Vagina (tissue), 2 donors: Measurements from ENCODE around the gene FBXW5. TPM values are rescaled to one million over a fixed set of nuclear protein-coding genes. Genes with fewer than 3 reads are reported as not detected.

ENCODE experiments used
- DNase-seq, 2 donors: peaks; one replicate each; pipeline ENCODE4 v3.0.0-alpha.2; 2017; ENCODE audit errors: extremely low spot score in 2 of 2
- H3K27ac ChIP-seq: fragments of 200-600 bp; sonication (generic); one replicate; pipeline ENCODE4 v1.5.1; 2019
- H3K27me3 ChIP-seq: fragments of 200-600 bp; sonication (generic); one replicate; pipeline ENCODE4 v1.5.1; 2019
- H3K36me3 ChIP-seq, 2 donors: fragments of 200-600 bp; sonication (generic); one replicate each; pipeline ENCODE4 v1.5.1; 2017 to 2019
- H3K4me1 ChIP-seq: fragments of 200-600 bp; sonication (generic); one replicate; pipeline ENCODE4 v1.5.1; 2019
- H3K4me3 ChIP-seq, 2 donors: fragments of 200-600 bp; sonication (generic); 1 replicate in 1 of 2; 2 replicates in 1 of 2; pipeline ENCODE4 v1.5.1; 2016 to 2019
- H3K9me3 ChIP-seq: fragments of 200-600 bp; sonication (generic); one replicate; pipeline ENCODE4 v1.5.1; 2019
- CTCF ChIP-seq, 3 experiments: fragments of 450-650 bp in 2 of 3; fragments of 200-600 bp in 1 of 3; sonication (generic) in 1 of 3; IDR thresholded peaks; one replicate each; pipeline ENCODE4 v1.5.1; 2017 to 2019; ENCODE audit warnings: antibody characterized with exemption in 3 of 3, mild to moderate bottlenecking in 2 of 3, moderate library complexity in 2 of 3
- POLR2A ChIP-seq, 2 donors: fragments of 450-650 bp; IDR thresholded peaks; one replicate each; pipeline ENCODE4 v1.6.1; 2017; ENCODE audit warnings: antibody characterized with exemption in 2 of 2, mild to moderate bottlenecking in 2 of 2, moderate library complexity in 2 of 2
- POLR2AphosphoS5 ChIP-seq, 2 donors: sonication (generic); formaldehyde crosslinking; IDR thresholded peaks; one replicate each; pipeline ENCODE4 v1.9.0; 2017; ENCODE audit warnings: antibody characterized with exemption in 2 of 2, mild to moderate bottlenecking in 2 of 2, low read depth in 1 of 2; ENCODE audit not compliant: insufficient read depth in 1 of 2
- intact Hi-C: fragments of 100-400 bp; cut with DNase I; formaldehyde crosslinking; loops from one replicate; pipeline ENCODE4 v1.15.1; 2023
- total RNA-seq: library from RNA; depleted of rRNA; stranded (reverse); fragments of >200 nt; gene quantifications from one replicate; pipeline ENCODE4 v1.2.3, GENCODE V29; 2016

The FBXW5 gene
- total RNA-seq, 1 donor from 2014 or later, result 125 TPM

DNA sequence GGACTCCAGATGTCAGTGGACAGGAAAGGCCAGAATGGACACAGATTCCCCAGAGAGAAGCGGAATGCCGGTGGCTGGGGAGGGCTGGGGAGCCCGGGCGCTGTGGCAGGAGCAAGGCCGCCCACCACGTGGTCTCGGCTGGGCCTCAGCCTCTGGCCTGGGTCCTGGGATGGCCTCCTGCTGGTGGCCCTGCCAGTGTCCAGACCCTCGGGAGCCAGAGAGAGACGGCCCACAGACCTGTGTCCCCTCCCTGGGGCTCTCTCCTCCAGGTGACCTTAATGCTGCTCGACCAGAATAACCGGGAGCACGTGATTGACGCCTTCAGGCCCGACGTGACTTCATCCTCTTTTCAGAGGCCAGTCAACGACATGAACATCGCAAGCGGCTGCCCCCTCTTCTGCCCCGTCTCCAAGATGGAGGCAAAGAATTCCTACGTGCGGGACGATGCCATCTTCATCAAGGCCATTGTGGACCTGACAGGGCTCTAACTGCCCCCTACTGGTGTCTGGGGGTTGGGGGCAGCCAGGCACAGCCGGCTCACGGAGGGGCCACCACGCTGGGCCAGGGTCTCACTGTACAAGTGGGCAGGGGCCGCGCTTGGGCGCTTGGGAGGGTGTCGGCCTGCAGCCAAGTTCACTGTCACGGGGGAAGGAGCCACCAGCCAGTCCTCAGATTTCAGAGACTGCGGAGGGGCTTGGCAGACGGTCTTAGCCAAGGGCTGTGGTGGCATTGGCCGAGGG lies 19.0 kb downstream of the FBXW5 start:
- intact Hi-C loops, result no loop called here
- H3K27me3 ChIP-seq, result no peaks in the 10 kb centered on the region
- no peak overlapping the region for H3K27ac ChIP-seq
- no peak overlapping the region for H3K4me3 ChIP-seq
- no peaks in the 10 kb centered on the region for H3K9me3 ChIP-seq
- no peak for TF ChIP-seq CTCF (IDR thresholded peaks at IDR 0.05)
- H3K36me3 ChIP-seq, result peaks cover 0 to 27% of the 10 kb centered on the region in 2 donors
- DNase-seq, result no peak
- H3K4me1 ChIP-seq, result peaks cover 8% of the 10 kb centered on the region

GRCh38 chr9:136923881-136924280 lies 20.7 kb downstream of the FBXW5 start:
- Histone ChIP-seq H3K4me1 (peaks cover 7% of the 10 kb centered on the region), H3K27me3 (no peaks in the 10 kb centered on the region), H3K27ac (no peak overlapping the region), H3K36me3 (peaks cover 0 to 37% of the 10 kb centered on the region in 2 donors), H3K4me3 (no peak overlapping the region), H3K9me3 (no peaks in the 10 kb centered on the region)
- TF ChIP-seq POLR2A (IDR thresholded peaks at IDR 0.05) (no peak), CTCF (IDR thresholded peaks at IDR 0.05) (no peak), POLR2AphosphoS5 (IDR thresholded peaks at IDR 0.05; ENCODE audit: insufficient read depth in 1 of 2, low read depth in 1 of 2) (no peak)
- DNase-seq, result no peak
- intact Hi-C loops, result no loop called here

GRCh38 chr9:136922540-136922939 lies 22.0 kb downstream of the FBXW5 start:
- Histone ChIP-seq H3K4me1 (no peaks in the 10 kb centered on the region), H3K27ac (no peak overlapping the region), H3K36me3 (peaks cover 0 to 37% of the 10 kb centered on the region in 2 donors), H3K27me3 (no peaks in the 10 kb centered on the region), H3K4me3 (no peak overlapping the region), H3K9me3 (no peaks in the 10 kb centered on the region)
- no peak for DNase-seq
- no peak for TF ChIP-seq POLR2AphosphoS5 (IDR thresholded peaks at IDR 0.05; ENCODE audit: insufficient read depth in 1 of 2, low read depth in 1 of 2)
- TF ChIP-seq CTCF (IDR thresholded peaks at IDR 0.05), result no peak
- no peak for TF ChIP-seq POLR2A (IDR thresholded peaks at IDR 0.05)
- intact Hi-C loops, result no loop called here

GRCh38 chr9:136921718-136922117 lies 22.8 kb downstream of the FBXW5 start:
- no peaks in the 10 kb centered on the region for H3K27me3 ChIP-seq
- no peaks in the 10 kb centered on the region for H3K9me3 ChIP-seq
- no peak for DNase-seq
- no peak overlapping the region for H3K27ac ChIP-seq
- H3K36me3 ChIP-seq, result peaks cover 0 to 36% of the 10 kb centered on the region in 2 donors
- no peak for TF ChIP-seq POLR2AphosphoS5 (IDR thresholded peaks at IDR 0.05; ENCODE audit: insufficient read depth in 1 of 2, low read depth in 1 of 2)
- intact Hi-C loops, result no loop called here
- no peak overlapping the region for H3K4me3 ChIP-seq
- H3K4me1 ChIP-seq, result no peaks in the 10 kb centered on the region

GRCh38 chr9:136921307-136921706 lies 23.2 kb downstream of the FBXW5 start:
- no peak for TF ChIP-seq POLR2AphosphoS5 (IDR thresholded peaks at IDR 0.05; ENCODE audit: insufficient read depth in 1 of 2, low read depth in 1 of 2)
- TF ChIP-seq CTCF (IDR thresholded peaks at IDR 0.05), result no peak
- TF ChIP-seq POLR2A (IDR thresholded peaks at IDR 0.05), result no peak
- intact Hi-C loops, result no loop called here

More at GRCh38 chr9:136921307-136921706, 23.2 kb downstream of the FBXW5 start:
- H3K27me3 ChIP-seq, result no peaks in the 10 kb centered on the region
- H3K36me3 ChIP-seq, result peaks cover 0 to 39% of the 10 kb centered on the region in 2 donors
- no peak overlapping the region for H3K4me3 ChIP-seq
- no peak overlapping the region for H3K27ac ChIP-seq
- no peak for DNase-seq
- no peaks in the 10 kb centered on the region for H3K9me3 ChIP-seq
- no peaks in the 10 kb centered on the region for H3K4me1 ChIP-seq
